Gastroesophageal sphincter (tissue), 4 donors: ENCODE data around the gene BANF2. TPM values are rescaled to one million over a fixed set of nuclear protein-coding genes. Genes with fewer than 3 reads are reported as not detected.
"Not testable (repeated sequence)": the region's sequence is repeated elsewhere in the genome, so short reads cannot be mapped to it uniquely, and the experiment has no call there.

ENCODE experiments used
- ATAC-seq: fragments of 150-250 bp; one replicate; pipeline ENCODE4 v1.9.1; 2016; ENCODE audit warnings: mild to moderate bottlenecking, moderate library complexity
- H3K27ac ChIP-seq, 4 donors: fragments of 200-600 bp; sonication (generic) in 3 of 4; 1 replicate in 3 of 4; 2 replicates in 1 of 4; pipeline ENCODE4 v1.5.1; 2016 to 2019
- H3K27me3 ChIP-seq: fragments of 200-600 bp; sonication (generic); one replicate; pipeline ENCODE4 v1.5.1; 2019
- H3K36me3 ChIP-seq, 2 donors: fragments of 200-600 bp; sonication (generic); one replicate each; pipeline ENCODE4 v1.5.1; 2019; ENCODE audit warnings: control low read depth in 1 of 2
- H3K4me1 ChIP-seq, 3 donors: fragments of 200-600 bp; sonication (generic); 1 replicate in 2 of 3; 2 replicates in 1 of 3; pipeline ENCODE4 v1.5.1; 2016 to 2019; ENCODE audit warnings: control low read depth in 2 of 3
- H3K4me3 ChIP-seq, 2 donors: fragments of 200-600 bp; sonication (generic); one replicate each; pipeline ENCODE4 v1.5.1; 2019; ENCODE audit warnings: mild to moderate bottlenecking in 1 of 2, moderate library complexity in 1 of 2
- H3K9me3 ChIP-seq, 3 donors: fragments of 200-600 bp; sonication (generic); one replicate each; pipeline ENCODE4 v1.5.1; 2017 to 2019; ENCODE audit warnings: control low read depth in 2 of 3
- EP300 ChIP-seq: sonication (generic); formaldehyde crosslinking; IDR thresholded peaks from one replicate; pipeline ENCODE4 v1.6.1; 2017; ENCODE audit warnings: antibody characterized with exemption, mild to moderate bottlenecking
- POLR2A ChIP-seq, 2 donors: fragments of 450-650 bp; IDR thresholded peaks; one replicate each; pipeline ENCODE4 v1.6.1; 2017; ENCODE audit warnings: antibody characterized with exemption in 2 of 2, mild to moderate bottlenecking in 2 of 2, moderate library complexity in 1 of 2
- POLR2AphosphoS5 ChIP-seq: sonication (generic); formaldehyde crosslinking; IDR thresholded peaks from one replicate; pipeline ENCODE4 v1.6.1; 2017; ENCODE audit warnings: antibody characterized with exemption
- WGBS, 2 donors: methylation state at CpG; one replicate each; pipeline ENCODE4 v1.1.5; 2018; ENCODE audit warnings: low coverage in 1 of 2; 5-methylcytosine and 5-hydroxymethylcytosine counted together
- total RNA-seq, 4 donors: library from RNA; depleted of rRNA; stranded (reverse); fragments of >200 nt; gene quantifications; one replicate each; pipeline ENCODE4 v1.1.0, GENCODE V29; 2016
- TF ChIP-seq, protein P1 (sequence below), 4 experiments: fragments of 200-600 bp in 2 of 4; fragments of 450-650 bp in 2 of 4; sonication (generic) in 1 of 4; IDR thresholded peaks; one replicate each; pipeline ENCODE4 v1.5.1; 2017 to 2019; ENCODE audit warnings: antibody characterized with exemption in 4 of 4, mild to moderate bottlenecking in 2 of 4, moderate library complexity in 2 of 4

BANF2 gene
- total RNA-seq, 4 donors from 2014 or later: not detected

DNA sequence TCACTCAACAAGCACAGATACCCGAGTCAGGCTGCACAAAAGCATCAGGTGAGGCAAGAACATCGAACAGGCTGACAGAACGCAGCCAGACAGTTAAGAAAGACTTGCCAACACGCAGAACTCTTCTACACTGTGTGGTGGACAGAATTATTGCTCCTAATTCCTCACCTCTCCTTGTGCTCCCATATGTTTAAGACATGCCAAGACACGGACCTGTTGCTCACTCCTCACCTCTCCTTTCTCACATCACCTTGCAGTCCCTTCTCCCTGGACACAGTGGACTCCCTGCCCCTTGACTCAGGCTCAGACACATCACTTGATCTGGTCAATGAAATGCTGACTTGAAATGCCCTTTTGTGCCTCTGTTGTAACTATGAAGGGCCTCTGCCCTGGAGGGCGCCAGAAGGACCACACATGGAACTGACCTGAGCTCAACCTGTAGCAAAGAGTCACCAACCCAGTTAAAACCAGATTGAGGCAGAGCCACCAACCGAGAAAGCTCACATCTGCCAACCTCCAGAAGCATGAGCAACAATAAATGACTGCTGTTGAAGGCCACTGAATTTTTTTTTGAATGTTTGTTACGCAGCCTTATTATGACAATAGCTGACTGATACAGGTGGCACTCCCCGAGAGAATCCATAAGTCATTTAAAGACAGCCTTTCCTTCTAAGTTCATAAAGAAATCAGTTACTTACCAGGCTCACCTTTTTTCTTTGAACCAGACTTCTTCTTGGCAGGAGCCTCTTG is 41.7 kb upstream of the BANF2 start:
- Histone ChIP-seq H3K4me1 (peaks cover 0 to 66% (median 23%) of the 10 kb centered on the region in 3 donors), H3K9me3 (peaks cover 0 to 6% (median 0%) of the 10 kb centered on the region in 3 donors), H3K36me3 (peaks cover 0 to 25% of the 10 kb centered on the region in 2 donors), H3K27me3 (no peaks in the 10 kb centered on the region), H3K4me3 (no peak overlapping the region), H3K27ac (no peak overlapping the region)
- WGBS, 2 donors: 87 to 92% methylated on average over 8 to 9 of the region's 9 CpGs
- ATAC-seq: no peak
- TF ChIP-seq EP300 (no peak), POLR2A (IDR thresholded peaks at IDR 0.05) (no peak), POLR2AphosphoS5 (no peak)
- TF ChIP-seq, protein P1, sequence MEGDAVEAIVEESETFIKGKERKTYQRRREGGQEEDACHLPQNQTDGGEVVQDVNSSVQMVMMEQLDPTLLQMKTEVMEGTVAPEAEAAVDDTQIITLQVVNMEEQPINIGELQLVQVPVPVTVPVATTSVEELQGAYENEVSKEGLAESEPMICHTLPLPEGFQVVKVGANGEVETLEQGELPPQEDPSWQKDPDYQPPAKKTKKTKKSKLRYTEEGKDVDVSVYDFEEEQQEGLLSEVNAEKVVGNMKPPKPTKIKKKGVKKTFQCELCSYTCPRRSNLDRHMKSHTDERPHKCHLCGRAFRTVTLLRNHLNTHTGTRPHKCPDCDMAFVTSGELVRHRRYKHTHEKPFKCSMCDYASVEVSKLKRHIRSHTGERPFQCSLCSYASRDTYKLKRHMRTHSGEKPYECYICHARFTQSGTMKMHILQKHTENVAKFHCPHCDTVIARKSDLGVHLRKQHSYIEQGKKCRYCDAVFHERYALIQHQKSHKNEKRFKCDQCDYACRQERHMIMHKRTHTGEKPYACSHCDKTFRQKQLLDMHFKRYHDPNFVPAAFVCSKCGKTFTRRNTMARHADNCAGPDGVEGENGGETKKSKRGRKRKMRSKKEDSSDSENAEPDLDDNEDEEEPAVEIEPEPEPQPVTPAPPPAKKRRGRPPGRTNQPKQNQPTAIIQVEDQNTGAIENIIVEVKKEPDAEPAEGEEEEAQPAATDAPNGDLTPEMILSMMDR (IDR thresholded peaks at IDR 0.05): no peak

DNA sequence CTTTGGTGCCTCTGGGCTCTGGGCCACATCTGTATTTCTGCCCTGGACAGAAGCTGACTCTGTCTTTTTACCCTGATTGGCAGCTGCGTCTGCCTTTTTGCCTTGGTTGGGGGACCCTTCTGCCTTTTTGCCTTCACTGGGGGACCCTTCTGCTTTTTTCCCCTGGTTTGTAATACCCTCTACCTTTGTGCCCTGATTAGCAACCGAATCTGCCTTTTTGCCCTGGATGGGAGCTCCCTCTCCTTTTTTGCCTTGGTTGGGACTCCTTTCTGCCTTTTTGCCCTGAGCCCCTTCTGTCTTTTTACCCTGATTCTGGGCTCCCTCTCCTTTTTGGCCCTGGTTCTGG is 41.1 kb upstream of the BANF2 start:
- ATAC-seq: no peak
- no peak overlapping the region for H3K4me3 ChIP-seq
- 92 to 100% methylated on average over 2 of the region's 2 CpGs for WGBS, 2 donors
- H3K36me3 ChIP-seq: peaks cover 0 to 25% of the 10 kb centered on the region in 2 donors
- peaks cover 0 to 6% (median 0%) of the 10 kb centered on the region in 3 donors for H3K9me3 ChIP-seq
- no peak overlapping the region for H3K27ac ChIP-seq
- no peak for TF ChIP-seq POLR2A (IDR thresholded peaks at IDR 0.05)
- no peak for TF ChIP-seq POLR2AphosphoS5
- TF ChIP-seq EP300: no peak
- TF ChIP-seq, protein P1 (IDR thresholded peaks at IDR 0.05): no peak
- H3K27me3 ChIP-seq: no peaks in the 10 kb centered on the region
- H3K4me1 ChIP-seq: peaks cover 0 to 66% (median 24%) of the 10 kb centered on the region in 3 donors

DNA sequence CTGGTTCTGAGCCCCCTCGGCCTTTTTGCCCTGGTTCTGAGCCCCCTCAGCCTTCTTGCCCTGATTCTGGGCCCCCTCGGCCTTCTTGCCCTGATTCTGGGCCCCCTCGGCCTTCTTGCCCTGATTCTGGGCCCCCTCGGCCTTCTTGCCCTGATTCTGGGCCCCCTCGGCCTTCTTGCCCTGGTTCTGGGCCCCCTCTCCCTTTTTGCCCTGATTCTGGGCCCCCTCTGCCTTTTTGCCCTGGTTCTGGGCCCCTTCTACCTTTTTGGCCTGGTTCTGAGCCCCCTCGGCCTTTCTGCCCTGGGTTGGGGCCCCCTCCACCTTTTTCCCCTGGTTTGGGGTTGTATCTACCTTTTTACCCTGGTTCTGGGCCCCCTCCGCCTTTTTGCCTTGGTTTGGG is 40.4 kb upstream of the BANF2 start:
- peaks cover 0 to 25% of the 10 kb centered on the region in 2 donors for H3K36me3 ChIP-seq
- ATAC-seq, H3K4me3 ChIP-seq, H3K27me3 ChIP-seq, H3K9me3 ChIP-seq: not testable (repeated sequence)
- peaks cover 0 to 74% (median 24%) of the 10 kb centered on the region in 3 donors for H3K4me1 ChIP-seq
- WGBS, 2 donors: 97 to 100% methylated on average over 1 to 6 of the region's 7 CpGs
- peak overlapping the region in 1 of 4 donors; percentile 65 for H3K27ac ChIP-seq

DNA sequence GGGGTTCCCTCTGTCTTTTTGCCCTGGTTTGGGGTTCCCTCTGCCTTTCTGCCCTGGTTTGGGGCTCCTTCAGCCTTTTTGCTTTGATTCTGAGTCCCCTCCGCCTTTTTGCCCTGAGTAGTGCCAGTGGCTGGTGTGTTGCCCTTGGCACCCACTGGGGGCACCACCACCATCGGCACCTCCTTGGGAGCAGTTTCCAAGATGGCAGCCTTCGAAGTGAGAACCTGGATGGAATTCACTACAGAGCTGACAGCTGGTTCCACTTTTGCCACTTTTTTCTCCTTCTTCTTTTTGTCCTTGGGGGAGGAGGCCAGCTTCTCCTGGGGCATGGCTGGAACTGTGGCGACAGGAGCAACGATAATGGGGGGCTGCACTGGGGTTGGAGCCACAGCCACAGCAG is 40.0 kb upstream of the BANF2 start:
- H3K36me3 ChIP-seq: peaks cover 0 to 25% of the 10 kb centered on the region in 2 donors
- peaks cover 0 to 73% (median 24%) of the 10 kb centered on the region in 3 donors for H3K4me1 ChIP-seq
- 100% methylated on average over 1 to 3 of the region's 5 CpGs for WGBS, 2 donors
- peak overlapping the region in 1 of 4 donors; percentile 65 for H3K27ac ChIP-seq
- peaks cover 0 to 6% (median 0%) of the 10 kb centered on the region in 3 donors for H3K9me3 ChIP-seq
- no peak overlapping the region for H3K4me3 ChIP-seq
- H3K27me3 ChIP-seq: no peaks in the 10 kb centered on the region
- TF ChIP-seq POLR2A (IDR thresholded peaks at IDR 0.05) (no peak), POLR2AphosphoS5 (no peak), EP300 (no peak)
- TF ChIP-seq, protein P1 (IDR thresholded peaks at IDR 0.05): no peak
- no peak for ATAC-seq

- peaks cover 0 to 6% (median 0%) of the 10 kb centered on the region in 3 donors for H3K9me3 ChIP-seq
- peaks cover 0 to 25% of the 10 kb centered on the region in 2 donors for H3K36me3 ChIP-seq
- H3K27me3 ChIP-seq: no peaks in the 10 kb centered on the region
- no peak for ATAC-seq
- 30 to 35% methylated on average over 2 to 4 of the region's 6 CpGs for WGBS, 2 donors
- H3K27ac ChIP-seq: peak overlapping the region in 3 of 4 donors; percentile 13 to 65 (median 64)
- peaks cover 0 to 73% (median 17%) of the 10 kb centered on the region in 3 donors for H3K4me1 ChIP-seq
- TF ChIP-seq, protein P1 (IDR thresholded peaks at IDR 0.05): no peak
- TF ChIP-seq POLR2A (IDR thresholded peaks at IDR 0.05): no peak
- TF ChIP-seq POLR2AphosphoS5: no peak
- TF ChIP-seq EP300: no peak
- H3K4me3 ChIP-seq: no peak overlapping the region
These were observed 39.1 kb upstream of the BANF2 start for GRCh38 chr20:17660667-17661066.
